ENCODE results near the gene WBP11.

DNA sequence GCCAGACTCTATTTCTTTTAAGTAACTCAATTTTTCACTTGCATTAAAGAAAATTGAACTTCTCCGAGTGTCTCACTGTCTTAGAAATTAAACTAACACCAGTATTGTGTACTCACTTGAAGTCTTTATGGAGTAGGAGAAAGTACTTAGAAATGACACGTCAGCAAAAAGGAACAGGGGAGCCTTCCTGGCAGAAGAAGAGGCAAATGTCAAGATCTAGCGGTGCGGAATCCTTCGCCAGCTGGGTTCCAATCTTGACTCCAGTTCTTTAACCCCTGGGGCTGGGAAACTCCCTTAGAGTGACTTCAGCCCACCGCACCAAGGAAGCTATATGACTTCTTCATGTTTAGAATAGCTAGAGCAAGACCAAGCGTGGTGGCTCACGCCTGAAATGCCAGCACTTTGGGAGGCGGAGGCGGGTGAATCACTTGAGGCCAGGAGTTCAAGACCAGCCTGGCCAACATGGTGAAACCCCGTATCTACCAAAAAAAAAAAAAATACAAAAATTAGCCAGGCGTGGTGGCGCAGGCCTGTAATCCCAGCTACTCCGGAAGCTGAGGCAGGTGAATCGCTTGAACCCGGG, 34.4 kb downstream of the WBP11 start:
- TF ChIP-seq ZNF512 (CRISPR knock-in tag; IDR thresholded peaks at IDR 0.05; ENCODE audit: borderline replicate concordance) = no peak
- no peak; the same call in 1 of the 2 replicates for TF ChIP-seq SP1 (CRISPR knock-in tag; conservative IDR thresholded peaks at IDR 0.05)
- no peak for TF ChIP-seq AFF4 (CRISPR knock-in tag; IDR thresholded peaks at IDR 0.05; ENCODE audit: borderline replicate concordance)
- TF ChIP-seq CTCF (IDR thresholded peaks at IDR 0.05) = no peak
- no peak for TF ChIP-seq ZNF121 (CRISPR knock-in tag; IDR thresholded peaks at IDR 0.05)
- no peak for TF ChIP-seq FOXJ3 (CRISPR knock-in tag; IDR thresholded peaks at IDR 0.05; ENCODE audit: borderline replicate concordance)
- no peak for TF ChIP-seq GABPB1 (CRISPR knock-in tag; IDR thresholded peaks at IDR 0.05)
- TF ChIP-seq ZNF396 (CRISPR knock-in tag; IDR thresholded peaks at IDR 0.05; ENCODE audit: borderline replicate concordance) = no peak
- TF ChIP-seq SMAD4 (CRISPR knock-in tag; IDR thresholded peaks at IDR 0.05) = no peak
- TF ChIP-seq ATF3 (CRISPR knock-in tag; conservative IDR thresholded peaks at IDR 0.05) = no peak
- TF ChIP-seq TCF7 (CRISPR knock-in tag; IDR thresholded peaks at IDR 0.05; ENCODE audit: low read depth) = no peak
- TF ChIP-seq, protein P1, sequence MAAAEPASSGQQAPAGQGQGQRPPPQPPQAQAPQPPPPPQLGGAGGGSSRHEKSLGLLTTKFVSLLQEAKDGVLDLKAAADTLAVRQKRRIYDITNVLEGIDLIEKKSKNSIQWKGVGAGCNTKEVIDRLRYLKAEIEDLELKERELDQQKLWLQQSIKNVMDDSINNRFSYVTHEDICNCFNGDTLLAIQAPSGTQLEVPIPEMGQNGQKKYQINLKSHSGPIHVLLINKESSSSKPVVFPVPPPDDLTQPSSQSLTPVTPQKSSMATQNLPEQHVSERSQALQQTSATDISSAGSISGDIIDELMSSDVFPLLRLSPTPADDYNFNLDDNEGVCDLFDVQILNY (CRISPR knock-in tag; IDR thresholded peaks at IDR 0.05) = no peak
- TF ChIP-seq PREB (CRISPR knock-in tag; IDR thresholded peaks at IDR 0.05; ENCODE audit: borderline replicate concordance) = no peak
